HK-2 (cell line): Measurements from ENCODE around the gene HS6ST2.

ENCODE experiments used
- DNase-seq: peaks from one replicate; pipeline ENCODE4 v3.0.0-alpha.2; 2018; ENCODE audit not compliant: unreplicated experiment

HS6ST2 gene

DNA sequence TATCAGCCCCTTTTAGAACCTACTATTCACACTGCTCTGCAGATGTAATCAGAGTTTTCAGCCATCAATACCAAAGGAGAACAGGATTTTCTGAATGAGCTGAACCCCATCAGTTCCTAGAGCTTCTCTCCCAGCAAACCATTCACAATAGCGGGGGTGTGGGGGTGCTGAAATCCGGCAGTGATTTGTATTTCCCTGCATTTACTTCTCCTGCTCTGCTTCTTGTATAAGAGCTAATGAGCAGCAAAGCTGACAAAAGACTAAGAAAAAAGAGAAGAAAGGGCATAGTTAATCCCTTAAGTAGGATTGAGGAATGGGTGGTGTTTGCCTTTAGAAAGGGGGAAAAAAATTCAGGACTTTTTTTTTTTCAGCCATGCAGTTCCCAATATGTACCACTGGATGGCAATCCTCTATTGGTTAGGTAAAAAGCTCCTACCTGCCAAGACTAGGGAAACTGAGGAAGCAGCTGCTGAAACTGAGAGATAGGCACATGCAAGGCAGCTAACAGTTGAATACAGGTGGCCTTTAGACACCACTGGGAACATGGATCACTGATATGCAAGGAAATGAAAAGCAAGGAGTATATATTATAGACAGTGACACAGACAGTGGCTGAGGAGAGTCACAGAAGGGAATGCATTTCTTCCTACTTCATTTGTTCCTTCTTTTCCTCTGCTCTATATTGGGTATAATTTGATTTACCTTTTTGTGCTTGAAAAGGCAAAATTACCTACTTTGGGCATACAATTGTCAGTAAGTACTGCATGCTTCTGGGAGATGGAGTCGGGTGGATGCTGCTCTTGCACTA is 217.9 kb downstream of the HS6ST2 start:
- DNase-seq, result no peak

DNA sequence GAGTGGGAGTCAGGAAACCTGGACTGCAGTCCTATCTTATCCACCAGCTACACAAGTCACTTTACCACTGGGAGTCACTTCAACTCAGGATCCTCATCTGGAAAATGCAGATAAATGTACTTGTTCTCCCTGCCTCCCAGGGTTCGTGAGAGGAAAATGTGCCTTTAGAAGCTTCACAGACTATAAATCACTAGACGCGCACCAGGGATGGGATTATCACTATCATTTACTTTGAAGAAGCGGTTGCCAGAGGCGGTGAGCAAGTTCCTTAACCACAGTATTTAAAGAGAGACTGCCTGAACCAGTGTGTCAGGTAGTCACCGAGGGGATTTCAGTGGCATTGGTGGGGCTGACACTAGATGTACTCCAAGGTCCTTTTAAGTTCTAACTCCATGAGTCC is 219.5 kb downstream of the HS6ST2 start:
- DNase-seq, result no peak

DNA sequence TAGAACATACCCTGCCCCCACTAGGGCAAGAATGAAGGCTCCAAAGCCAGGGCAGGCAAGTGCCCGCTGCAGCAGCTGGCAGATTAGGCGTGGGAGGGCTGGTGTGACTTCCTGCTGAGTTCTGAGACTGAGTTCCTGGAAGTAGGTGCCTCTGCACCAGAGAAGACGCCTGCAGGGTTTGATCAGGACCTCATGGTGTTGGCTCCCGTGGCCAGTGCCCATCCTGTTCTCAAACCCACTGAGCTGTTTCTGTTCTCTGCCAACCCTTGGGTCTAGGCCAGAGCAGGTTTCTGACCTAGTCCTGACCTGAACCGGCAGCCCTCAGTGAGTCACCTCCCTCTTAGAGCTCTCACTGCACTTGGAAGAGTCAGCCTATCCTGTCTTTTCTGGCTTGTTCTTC is 220.7 kb downstream of the HS6ST2 start:
- DNase-seq, result peak; percentile 28

DNA sequence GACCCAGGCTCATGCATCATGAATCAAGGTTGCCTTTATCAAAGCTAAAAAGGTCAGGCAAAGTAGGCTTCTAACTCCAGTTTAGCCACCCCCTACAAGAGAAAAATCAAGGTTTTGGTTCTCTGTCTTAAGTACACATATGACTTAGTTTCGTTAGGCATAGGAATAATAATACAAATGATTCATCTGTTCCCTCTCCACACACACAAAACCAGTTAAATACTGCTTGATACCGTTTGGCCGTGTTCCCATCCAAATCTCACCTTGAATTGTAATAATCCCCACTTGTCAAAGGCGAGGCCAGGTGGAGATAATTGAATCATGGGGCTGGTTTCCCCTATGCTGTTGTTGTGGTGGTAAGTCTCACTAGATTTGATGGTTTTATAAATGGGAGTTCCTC is 226.2 kb downstream of the HS6ST2 start:
- DNase-seq, result no peak

DNA sequence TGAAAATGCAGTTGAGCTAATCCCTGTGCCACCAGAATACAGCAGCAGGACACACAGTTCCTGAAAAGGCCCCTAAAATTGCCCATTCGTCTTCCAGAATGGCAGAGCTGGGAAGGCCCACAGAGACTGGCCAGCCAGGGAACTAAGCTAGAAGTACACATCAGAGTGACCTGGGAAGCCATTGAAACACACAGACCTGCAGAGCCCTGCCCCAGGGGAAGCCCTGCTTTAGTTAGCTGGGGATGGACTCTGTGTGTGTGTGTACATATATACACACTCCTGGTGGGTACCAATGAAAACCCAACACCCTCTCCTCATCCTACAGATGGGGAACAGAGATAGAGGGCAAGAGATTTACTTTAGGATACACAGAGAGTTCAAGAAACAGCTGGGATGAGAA is 227.7 kb downstream of the HS6ST2 start:
- no peak for DNase-seq

DNA sequence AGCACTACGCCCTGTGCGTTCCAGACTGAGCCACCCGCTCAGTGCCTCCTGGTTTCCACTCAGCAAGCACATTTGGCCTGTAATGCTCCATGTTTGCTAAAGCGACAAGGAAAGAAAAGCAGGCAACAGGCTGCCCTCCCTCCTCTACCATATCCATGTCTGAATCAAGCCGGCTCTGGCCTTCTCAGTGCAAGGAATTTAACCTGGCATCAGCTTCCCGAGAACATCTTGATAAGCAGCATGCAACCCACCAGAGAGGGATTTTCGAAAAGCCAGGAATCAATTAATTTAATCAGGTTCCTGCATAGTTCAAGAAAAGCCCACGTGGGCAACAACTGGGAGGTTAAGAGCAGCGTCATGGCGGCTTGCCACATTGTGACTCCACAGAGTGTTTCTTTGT is 228.2 kb downstream of the HS6ST2 start:
- DNase-seq, result no peak

DNA sequence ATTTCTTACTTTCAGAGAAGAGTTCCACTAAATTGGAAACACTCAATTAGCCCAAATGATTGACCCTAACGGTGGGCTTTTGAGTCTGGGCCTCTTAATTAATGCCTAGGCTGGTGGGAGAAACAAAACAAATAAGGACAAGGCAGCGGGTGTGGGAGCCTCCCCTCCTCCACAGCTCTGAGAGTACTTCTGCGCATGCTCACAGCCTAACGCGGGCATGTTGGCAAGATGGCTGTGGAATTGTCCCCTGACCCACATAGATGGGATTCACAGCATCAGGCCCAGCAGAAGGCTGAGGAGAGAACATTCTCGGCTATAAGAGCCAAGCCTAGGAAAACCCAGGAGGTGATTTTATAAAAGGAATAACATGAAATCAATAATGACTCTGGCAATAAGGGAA is 230.1 kb downstream of the HS6ST2 start:
- DNase-seq, result no peak

DNA sequence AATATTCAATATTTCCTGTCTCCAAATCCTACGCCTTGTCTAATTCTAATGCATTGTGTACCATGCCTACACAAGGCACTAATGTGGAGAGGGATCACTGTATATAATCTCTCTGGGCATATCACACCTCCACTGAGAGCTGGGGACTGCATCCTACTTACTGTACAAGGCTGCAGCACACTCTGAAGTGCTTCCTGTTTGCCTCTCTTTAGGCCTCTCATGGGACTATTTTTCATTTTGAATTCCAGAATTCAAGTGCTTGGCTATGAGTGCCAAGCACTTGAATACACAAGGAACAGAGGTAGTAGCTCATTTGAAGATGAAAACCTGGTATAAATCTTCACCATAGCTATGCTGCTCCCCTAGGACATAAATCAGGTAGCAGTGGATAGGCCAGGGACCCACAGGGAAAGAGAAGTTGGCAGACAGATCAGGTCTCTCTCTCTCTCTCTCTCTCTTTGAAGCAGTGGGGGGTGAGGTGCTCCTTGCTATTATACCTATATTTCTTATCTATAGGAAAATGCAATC is 239.9 kb downstream of the HS6ST2 start:
- no peak for DNase-seq

DNA sequence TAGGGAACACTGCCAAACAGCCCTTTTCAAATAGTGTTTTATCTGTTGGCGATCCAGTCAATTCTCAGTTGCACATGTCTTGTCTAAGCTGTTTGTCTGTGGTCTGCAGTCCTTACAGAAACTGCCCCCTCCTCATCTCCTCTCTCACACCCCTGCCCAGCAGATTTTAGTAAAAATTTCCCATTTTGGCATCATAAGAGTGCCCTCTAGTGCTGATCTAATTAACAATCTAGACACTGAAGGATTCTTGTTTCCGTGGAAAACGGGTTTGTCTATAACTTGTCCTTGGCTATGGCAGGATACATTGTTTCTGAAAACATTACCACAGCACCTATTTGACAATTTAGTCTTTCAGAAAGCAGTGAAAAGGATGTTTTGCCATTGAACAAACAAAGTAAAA is 242.4 kb downstream of the HS6ST2 start:
- DNase-seq, result no peak

DNA sequence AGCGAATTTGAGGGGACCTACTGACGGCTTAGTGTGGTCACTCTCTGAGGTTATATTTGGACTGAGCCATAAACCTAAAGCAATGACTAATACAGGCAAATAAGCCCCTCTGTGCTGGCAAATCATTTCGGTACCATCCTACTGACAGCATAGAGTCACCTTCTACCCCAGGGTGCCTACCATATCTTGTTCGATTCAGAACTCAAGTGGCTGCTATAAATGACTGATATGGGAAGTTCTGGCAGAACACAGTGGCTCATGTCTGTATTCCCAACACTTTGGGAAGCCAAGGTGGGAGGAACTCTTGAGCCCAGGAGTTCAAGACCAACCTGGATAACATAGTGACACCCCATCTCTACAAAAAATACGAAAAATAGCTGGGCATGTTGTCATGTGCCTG is 243.5 kb downstream of the HS6ST2 start:
- no peak for DNase-seq

DNA sequence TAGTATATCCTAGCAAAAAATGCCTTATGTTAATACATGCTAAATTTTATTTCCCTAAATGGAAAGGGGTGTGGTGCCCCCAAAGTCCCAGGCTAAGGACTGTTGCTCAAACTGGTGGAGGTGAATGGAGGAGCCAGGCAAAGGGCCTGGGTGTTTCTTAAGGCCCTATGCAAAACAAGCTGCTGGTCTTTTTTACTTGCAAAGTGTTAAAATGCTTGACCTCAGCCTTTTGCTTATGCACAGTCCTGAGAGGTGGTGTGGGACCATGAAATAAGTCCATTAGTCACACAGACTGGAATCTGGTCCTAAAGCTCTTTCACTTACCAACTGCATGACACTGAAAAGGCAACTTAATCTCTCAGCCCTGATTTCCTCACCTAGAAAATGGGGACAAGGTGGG is 246.1 kb downstream of the HS6ST2 start:
- DNase-seq, result no peak

DNA sequence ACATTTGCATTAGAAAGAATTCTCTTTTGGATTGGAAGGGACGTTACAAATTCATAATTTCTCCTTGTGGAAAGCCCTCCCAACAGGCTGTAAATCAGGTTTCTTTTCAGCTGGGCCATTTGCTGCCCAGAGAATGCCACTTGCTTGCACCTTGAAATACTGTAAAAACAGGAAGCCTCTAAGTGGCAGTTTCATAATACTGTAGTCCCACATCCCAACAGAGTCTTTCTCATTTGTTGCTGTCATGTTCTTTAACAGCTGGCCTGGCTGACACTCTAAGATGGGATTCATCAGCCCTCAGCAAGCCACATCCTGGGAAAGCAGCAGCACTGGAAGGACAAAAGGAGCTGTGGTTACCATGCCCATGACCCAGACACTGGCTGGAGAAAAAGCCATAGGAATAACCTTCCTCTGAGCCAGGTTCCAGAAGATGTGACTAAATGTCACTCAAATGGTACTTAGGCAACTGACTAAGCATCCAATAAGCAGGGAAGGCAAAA is 247.7 kb downstream of the HS6ST2 start:
- no peak for DNase-seq

DNA sequence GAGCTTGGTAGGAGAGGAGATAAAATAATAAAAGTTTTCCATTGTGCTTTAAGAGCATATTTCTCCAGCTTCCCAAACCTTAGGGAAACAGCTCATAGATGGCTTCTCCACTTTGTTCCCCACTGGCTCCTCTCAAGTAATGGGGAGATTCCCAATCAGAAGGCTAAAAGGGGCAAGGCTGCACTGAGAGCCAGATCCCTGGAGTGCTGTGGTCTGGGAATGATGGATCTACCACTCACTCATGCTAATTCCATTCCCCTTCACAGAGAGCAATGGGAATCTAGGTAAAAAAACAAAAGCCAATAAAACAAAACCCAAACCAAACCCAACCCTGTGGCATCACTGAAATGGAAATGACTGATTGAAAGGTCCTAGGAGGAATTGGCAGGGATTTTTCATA is 249.9 kb downstream of the HS6ST2 start:
- DNase-seq, result no peak

DNA sequence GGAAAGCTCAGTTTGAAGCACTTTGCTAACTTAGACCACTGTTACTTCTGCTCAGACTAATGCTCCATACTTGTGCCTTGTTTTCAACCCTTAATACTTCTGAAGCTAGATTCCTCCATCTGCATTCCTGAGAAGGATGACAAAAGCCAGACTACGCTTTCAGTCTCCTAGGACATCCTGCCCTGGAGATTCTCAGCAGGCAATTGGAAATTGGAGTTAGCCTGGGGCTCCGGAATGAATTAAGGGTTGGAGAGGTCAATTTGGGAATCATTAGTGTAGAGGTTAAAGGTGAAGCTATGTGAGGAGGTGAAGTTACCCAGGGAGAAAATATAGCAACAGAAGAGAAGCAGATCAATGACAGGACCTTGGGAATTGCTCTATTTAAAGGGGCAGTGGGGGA is 253.7 kb downstream of the HS6ST2 start:
- no peak for DNase-seq

DNA sequence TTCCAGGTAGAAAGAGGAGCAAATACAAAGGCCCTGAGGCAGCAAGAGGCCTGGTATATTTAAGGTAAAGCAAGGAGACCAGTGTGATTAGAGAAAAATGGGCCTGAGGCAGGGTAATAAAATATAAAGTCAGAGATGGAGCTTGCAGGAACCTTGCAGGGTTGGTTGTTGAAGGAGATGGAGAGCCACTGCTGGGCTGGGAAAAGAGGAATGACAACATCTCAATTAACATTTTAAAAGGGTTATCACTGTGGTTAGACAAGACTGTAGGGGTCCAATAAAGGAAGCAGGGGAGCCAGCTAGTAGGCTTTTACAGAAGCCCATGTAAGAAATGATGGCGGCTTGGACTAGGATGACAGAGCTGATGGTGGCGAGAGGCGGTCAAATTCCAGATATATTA is 264.0 kb downstream of the HS6ST2 start:
- DNase-seq, result no peak

DNA sequence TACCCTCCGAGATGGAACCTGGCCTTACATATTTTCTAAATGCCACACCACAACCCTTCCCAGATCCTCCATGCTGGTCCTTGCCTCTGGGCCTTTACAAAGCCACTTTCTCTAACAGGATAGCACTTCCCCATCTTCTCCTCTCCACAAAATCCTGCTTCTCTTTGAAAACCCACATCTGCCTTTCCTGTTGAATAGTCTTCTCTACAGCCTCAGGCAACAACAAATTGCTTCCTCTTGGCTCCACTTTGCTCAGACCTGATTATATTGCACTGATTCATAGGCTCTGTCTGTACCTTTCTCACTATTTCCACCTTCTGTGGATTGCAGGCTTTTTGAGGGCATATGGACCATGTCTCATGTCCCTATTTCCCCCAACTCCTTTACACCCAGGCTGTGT is 265.9 kb downstream of the HS6ST2 start:
- DNase-seq, result no peak

DNA sequence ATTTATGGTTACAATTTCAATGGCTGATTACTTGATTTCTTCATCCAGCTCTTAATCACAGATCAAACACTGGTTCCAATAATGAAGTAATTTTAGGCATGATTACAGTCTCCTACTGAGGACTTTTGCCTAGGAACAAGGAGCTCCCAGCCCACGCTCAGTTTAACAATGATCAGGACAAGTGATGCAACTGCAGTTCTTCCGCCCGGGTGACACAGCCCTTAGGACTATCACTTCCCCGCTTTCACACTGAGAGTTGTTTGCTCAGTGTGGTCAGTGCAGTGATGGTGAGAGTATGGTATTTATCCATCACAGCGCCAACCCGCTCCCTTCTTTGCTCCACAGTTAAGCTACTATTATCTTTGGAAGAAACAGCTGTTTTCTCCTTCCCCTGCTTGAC is 266.4 kb downstream of the HS6ST2 start:
- no peak for DNase-seq

DNA sequence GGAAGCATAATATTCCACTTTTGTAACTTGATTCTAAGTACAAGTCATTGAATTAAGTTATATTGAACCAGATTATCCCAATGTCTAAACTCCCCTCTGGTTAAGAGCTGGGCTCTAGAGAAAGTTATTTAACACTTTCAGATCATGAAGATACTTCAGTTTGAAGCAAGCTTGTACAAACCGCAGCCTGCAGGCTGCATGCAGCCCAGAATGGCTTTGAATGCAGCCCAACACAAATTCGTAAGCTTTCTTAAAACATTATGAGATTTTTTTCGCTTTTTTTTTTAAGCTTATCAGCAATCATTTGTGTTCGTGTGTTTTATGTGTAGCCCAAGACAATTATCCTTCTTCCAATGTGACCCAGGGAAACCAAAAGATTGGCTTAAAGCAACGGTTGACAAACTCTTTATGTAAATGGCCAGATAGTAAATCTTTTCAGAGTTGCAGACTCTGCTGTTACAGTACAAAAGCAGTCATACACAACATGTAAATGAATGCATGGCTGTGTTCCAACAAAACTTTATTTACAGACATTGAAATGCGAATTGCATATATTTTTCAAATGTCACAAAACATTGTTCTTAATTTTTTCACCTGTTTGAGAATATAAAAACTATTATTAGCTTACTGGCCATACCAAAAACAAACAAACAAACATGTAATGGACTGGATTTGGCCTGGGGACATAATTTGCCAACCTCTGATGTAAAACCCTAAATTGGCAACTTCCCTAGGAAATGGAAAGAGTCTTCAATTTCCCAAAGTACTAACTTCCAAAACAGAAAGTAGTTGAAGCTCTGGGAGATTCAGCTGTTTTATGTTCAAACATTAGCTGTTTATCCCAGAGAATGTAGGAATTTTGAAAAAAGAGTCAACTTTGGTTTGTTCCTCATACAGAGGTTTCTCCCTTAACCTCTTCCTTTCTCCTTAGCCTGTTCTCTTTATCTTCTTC is 268.5 kb downstream of the HS6ST2 start:
- no peak for DNase-seq

DNA sequence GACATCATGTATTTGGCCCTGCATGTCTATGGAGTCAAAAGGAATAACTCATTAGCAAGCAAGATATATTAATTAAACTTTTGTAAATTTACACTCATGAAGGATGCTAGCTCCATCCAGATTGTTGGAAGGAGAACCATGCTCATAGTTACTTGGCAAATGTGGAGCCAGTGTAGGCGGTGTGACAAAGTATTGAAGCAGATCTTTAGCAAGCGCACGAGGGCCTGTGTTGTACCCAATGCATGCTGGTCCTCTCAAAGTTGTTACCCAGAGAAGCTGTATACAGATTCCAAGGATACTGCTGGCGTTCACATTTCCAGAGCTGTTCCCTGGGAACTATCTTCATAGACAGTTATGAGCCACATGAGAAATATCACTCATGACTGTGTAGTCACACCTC is 273.2 kb downstream of the HS6ST2 start:
- no peak for DNase-seq

DNA sequence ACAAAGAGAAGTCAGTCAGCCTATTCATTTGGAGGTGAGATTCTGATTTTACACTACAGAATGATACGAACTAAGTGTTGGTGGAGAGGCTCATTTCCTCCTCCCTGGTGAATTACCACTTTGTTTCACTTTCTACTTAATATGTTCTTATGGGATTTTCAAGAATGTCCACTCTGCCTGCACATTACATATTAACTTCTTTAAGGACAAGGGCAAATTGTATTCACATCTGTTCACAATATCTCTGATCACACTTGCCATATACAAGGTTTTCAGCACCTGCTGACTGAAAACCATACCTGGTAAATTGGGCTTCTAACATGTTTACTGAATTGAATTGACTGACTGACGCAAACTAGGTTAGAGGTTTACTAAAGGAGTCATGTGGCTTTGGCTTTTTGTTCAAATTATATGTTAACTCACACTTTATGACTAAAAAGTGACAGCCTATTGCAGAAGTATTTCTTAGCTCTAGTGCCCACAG is 281.2 kb downstream of the HS6ST2 start:
- DNase-seq, result no peak

DNA sequence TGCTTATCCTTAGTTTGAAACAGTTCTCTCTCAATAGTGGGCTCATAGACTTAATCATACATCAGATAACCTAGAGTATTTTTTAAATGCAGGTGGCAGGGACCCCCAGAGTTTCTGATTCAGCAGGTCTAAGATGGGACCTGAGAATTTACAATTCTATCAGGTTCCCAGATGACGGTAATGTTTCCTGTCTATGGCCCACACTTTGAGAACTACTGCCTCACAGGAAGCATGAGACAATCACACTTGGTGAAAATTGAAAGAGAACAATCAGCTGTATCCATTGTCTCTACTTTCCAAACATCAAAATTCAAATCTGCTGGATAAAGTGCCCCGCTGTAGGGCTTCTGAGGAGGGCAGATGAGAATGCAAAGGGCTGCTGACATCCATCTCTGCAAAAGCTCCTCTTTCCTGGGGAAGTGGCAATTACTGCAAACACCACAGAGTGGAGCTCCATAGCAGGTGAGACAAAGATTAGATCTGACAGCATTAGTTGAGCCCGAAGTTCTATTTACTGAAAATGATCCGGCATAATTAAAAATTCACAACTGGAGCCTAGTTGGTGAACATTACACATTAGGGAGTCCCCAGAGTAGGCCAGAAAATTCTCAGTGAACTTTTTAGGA is 281.8 kb downstream of the HS6ST2 start:
- no peak for DNase-seq

DNA sequence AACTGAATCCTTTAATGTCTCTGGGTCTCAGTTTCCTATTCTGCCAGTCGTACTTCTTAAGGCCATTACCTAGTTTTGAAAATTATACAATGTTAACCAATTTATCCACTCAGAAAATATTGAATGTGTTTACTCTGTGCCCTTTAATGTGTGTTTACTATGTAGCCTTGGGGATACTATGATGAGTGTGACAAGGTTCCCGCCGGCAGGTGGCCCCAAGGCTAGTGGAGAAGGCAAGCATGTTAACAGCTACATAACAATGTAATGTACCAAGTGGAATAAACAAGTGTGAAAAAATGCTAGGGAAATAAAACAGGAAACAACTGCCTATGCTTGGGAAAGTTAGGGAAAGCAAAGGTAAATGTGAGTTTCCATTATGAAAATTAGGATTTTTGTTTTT is 282.3 kb downstream of the HS6ST2 start:
- no peak for DNase-seq
